ENCODE results near the gene C11orf52. TPM values are rescaled to one million over a fixed set of nuclear protein-coding genes. Genes with fewer than 3 reads are reported as not detected.
A peak's percentile ranks its signal among the peaks of the same experiment; 100 is the strongest.

C11orf52 gene
- total RNA-seq, 1 donor from 2014 or later = 0.62 TPM

GRCh38 chr11:111909378-111909777 is 9.3 kb upstream of the C11orf52 start:
- H3K9me3 Mint-ChIP-seq (ENCODE audit: unreplicated experiment) = no peaks in the 10 kb centered on the region
- H3K36me3 Mint-ChIP-seq (ENCODE audit: unreplicated experiment) = no peaks in the 10 kb centered on the region
- TF ChIP-seq CTCF (IDR thresholded peaks at IDR 0.05) = no peak
- H3K27ac Mint-ChIP-seq (ENCODE audit: unreplicated experiment) = no peak overlapping the region
- H3K4me1 Mint-ChIP-seq (ENCODE audit: unreplicated experiment) = peaks cover 36% of the 10 kb centered on the region
- no peak overlapping the region for H3K4me3 Mint-ChIP-seq (ENCODE audit: unreplicated experiment)
- no peaks in the 10 kb centered on the region for H3K27me3 Mint-ChIP-seq (ENCODE audit: unreplicated experiment)
- no peak for DNase-seq (ENCODE audit: extremely low spot score, unreplicated experiment)

DNA sequence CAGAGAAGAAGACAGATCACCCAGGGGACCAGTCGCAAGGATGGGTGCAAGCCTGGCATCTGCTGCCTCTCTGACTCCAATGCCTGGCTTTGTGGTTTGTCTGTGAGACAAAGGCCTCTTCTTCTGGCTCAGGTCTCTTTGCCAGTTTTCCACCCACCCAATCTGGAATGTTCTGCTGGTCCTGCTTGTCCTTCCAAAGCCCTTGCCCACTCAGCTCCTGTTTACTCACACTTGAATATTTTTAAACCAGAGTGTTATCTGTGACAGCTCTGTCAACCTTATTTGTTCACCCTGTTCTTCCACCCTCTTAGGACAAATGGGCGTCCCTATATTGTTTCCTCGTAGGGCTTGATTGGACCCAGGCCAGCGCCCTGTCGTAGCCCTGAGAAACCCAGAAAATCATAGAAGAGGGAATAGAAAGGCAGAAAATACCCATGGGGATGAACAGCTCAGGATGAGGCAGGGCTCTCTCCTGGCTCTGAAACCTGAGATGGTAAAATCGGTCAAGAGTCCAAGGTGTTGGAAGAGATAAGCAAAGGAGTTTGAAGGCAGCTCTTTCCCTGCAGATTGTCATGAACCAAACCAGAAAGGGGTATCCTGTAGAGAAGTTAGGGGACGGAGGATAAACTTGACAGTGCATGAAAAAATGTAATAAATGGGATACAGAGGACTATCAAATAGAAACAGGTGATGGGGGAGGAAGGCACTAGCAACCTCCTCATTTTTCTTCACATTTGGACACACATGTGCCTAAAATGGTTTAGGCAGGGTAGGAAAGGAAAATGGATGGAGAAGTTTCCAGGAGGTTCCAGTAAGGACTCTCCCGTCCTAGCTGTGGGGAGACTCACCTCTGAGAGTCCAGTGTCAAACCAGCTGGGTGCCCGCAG is 7.8 kb upstream of the C11orf52 start:
- H3K9me3 Mint-ChIP-seq (ENCODE audit: unreplicated experiment) = no peaks in the 10 kb centered on the region
- no peak for DNase-seq (ENCODE audit: extremely low spot score, unreplicated experiment)
- H3K36me3 Mint-ChIP-seq (ENCODE audit: unreplicated experiment) = no peaks in the 10 kb centered on the region
- H3K27ac Mint-ChIP-seq (ENCODE audit: unreplicated experiment) = peak overlapping the region; percentile 87
- H3K4me1 Mint-ChIP-seq (ENCODE audit: unreplicated experiment) = peaks cover 36% of the 10 kb centered on the region
- peak overlapping the region; percentile 44 for H3K4me3 Mint-ChIP-seq (ENCODE audit: unreplicated experiment)
- H3K27me3 Mint-ChIP-seq (ENCODE audit: unreplicated experiment) = peaks cover under 1% of the 10 kb centered on the region
- no peak for TF ChIP-seq CTCF (IDR thresholded peaks at IDR 0.05)

GRCh38 chr11:111911563-111912401 is 6.9 kb upstream of the C11orf52 start, which contains the start of gene CRYAB:
Gene CRYAB (minus strand): TSS chr11:111911770. CDS start chr11:111911724, 46 bp downstream.
- DNase-seq (ENCODE audit: extremely low spot score, unreplicated experiment) = peak; percentile 88
- Mint-ChIP-seq H3K9me3 (ENCODE audit: unreplicated experiment) (no peaks in the 10 kb centered on the region), H3K4me1 (ENCODE audit: unreplicated experiment) (peaks cover 36% of the 10 kb centered on the region), H3K36me3 (ENCODE audit: unreplicated experiment) (no peaks in the 10 kb centered on the region), H3K4me3 (ENCODE audit: unreplicated experiment) (peak within 1 kb of the TSS; percentile 44), H3K27ac (ENCODE audit: unreplicated experiment) (peak within 1 kb of the TSS; percentile 87), H3K27me3 (ENCODE audit: unreplicated experiment) (peaks cover 7% of the 10 kb centered on the region)
- TF ChIP-seq CTCF (IDR thresholded peaks at IDR 0.05) = no peak

DNA sequence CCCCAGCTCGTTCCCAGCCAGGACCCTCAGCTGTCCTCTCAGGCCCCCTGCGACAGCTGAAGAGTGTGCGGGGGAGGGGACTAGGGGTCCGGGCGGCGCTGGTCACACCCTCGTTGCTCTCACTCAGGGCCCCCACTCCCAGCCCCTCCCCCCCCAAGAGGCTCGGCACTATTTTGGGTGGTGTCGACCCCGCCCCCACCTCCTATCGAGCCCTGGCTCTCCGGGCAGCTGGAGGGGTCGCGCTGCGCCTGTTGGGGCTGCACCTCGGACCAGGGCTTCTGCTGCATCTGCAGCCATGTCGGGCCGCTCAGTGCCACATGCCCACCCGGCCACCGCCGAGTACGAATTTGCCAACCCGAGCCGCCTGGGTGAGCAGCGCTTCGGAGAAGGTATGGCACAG is 6.2 kb upstream of the C11orf52 start, which contains the start of gene HSPB2:
HSPB2 (plus strand) TSS at position 200 of the 400 bp plus-strand sequence; CDS start at position 296, 96 bp downstream.
- no peaks in the 10 kb centered on the region for H3K9me3 Mint-ChIP-seq (ENCODE audit: unreplicated experiment)
- H3K27me3 Mint-ChIP-seq (ENCODE audit: unreplicated experiment) = peaks cover 7% of the 10 kb centered on the region
- H3K4me1 Mint-ChIP-seq (ENCODE audit: unreplicated experiment) = peaks cover 36% of the 10 kb centered on the region
- H3K4me3 Mint-ChIP-seq (ENCODE audit: unreplicated experiment) = peak within 1 kb of the TSS; percentile 44
- TF ChIP-seq CTCF (IDR thresholded peaks at IDR 0.05) = no peak
- no peaks in the 10 kb centered on the region for H3K36me3 Mint-ChIP-seq (ENCODE audit: unreplicated experiment)
- DNase-seq (ENCODE audit: extremely low spot score, unreplicated experiment) = no peak
- H3K27ac Mint-ChIP-seq (ENCODE audit: unreplicated experiment) = peak within 1 kb of the TSS; percentile 98
